ENCODE data around the gene ATR. TPM values are rescaled to one million over a fixed set of nuclear protein-coding genes. Genes with fewer than 3 reads are reported as not detected.

The ATR gene
- total RNA-seq, 4 donors from 2014 or later: 8.9 to 21.9 (median 10.0) TPM

- Histone ChIP-seq H3K4me3 (no peak overlapping the region), H3K27me3 (no peaks in the 10 kb centered on the region), H3K9me3 (no peaks in the 10 kb centered on the region), H3K4me1 (peaks cover under 1 to 11% of the 10 kb centered on the region in 2 donors), H3K27ac (no peak overlapping the region), H3K36me3 (peaks cover 0 to 33% of the 10 kb centered on the region in 2 donors)
- in situ Hi-C loops (cut with MboI; ENCODE audit: low sequenced_read_pairs in 4 of 4) (no loop called here), intact Hi-C loops (cut with DNase I; ENCODE audit: low total_unique reads) (no loop called here)
- DNase-seq: no peak
- ATAC-seq: no peak
- no peak for TF ChIP-seq POLR2A (IDR thresholded peaks at IDR 0.05)
- TF ChIP-seq CTCF (IDR thresholded peaks at IDR 0.05 in 4 of 5, conservative IDR thresholded peaks at IDR 0.05 in 1 of 5): no peak
Observed at GRCh38 chr3:142495103-142495502, 83.4 kb downstream of the ATR start.

- Histone ChIP-seq H3K27ac (no peak overlapping the region), H3K4me3 (no peak overlapping the region), H3K27me3 (no peaks in the 10 kb centered on the region), H3K9me3 (no peaks in the 10 kb centered on the region), H3K4me1 (no peaks in the 10 kb centered on the region), H3K36me3 (peaks cover 0 to 55% of the 10 kb centered on the region in 2 donors)
- intact Hi-C loops (cut with DNase I; ENCODE audit: low total_unique reads) (no loop called here), in situ Hi-C loops (cut with MboI; ENCODE audit: low sequenced_read_pairs in 4 of 4) (no loop called here)
- DNase-seq (no peak), ATAC-seq (no peak)
- TF ChIP-seq CTCF (IDR thresholded peaks at IDR 0.05 in 4 of 5, conservative IDR thresholded peaks at IDR 0.05 in 1 of 5) (no peak), POLR2A (IDR thresholded peaks at IDR 0.05) (no peak)
Observed at GRCh38 chr3:142492184-142492583, 86.3 kb downstream of the ATR start.

GRCh38 chr3:142489572-142490323 lies 88.8 kb downstream of the ATR start:
- Histone ChIP-seq H3K36me3 (peaks cover 0 to 70% of the 10 kb centered on the region in 2 donors), H3K9me3 (no peaks in the 10 kb centered on the region), H3K27ac (no peak overlapping the region), H3K27me3 (no peaks in the 10 kb centered on the region), H3K4me3 (no peak overlapping the region), H3K4me1 (no peaks in the 10 kb centered on the region)
- DNase-seq: no peak
- in situ Hi-C loops (cut with MboI; ENCODE audit: low sequenced_read_pairs in 4 of 4) (no loop called here), intact Hi-C loops (cut with DNase I; ENCODE audit: low total_unique reads) (no loop called here)
- ATAC-seq: no peak
- no peak for TF ChIP-seq CTCF (IDR thresholded peaks at IDR 0.05 in 4 of 5, conservative IDR thresholded peaks at IDR 0.05 in 1 of 5)
- TF ChIP-seq POLR2A (IDR thresholded peaks at IDR 0.05): no peak

GRCh38 chr3:142484912-142485435 lies 93.6 kb downstream of the ATR start:
- H3K36me3 ChIP-seq: peaks cover 0 to 84% of the 10 kb centered on the region in 2 donors
- H3K9me3 ChIP-seq: no peaks in the 10 kb centered on the region
- TF ChIP-seq POLR2A (IDR thresholded peaks at IDR 0.05) (no peak), CTCF (IDR thresholded peaks at IDR 0.05 in 4 of 5, conservative IDR thresholded peaks at IDR 0.05 in 1 of 5) (no peak)
- no peaks in the 10 kb centered on the region for H3K4me1 ChIP-seq
- intact Hi-C loops (cut with DNase I; ENCODE audit: low total_unique reads) (no loop called here), in situ Hi-C loops (cut with MboI; ENCODE audit: low sequenced_read_pairs in 4 of 4) (no loop called here)
- DNase-seq (no peak), ATAC-seq (no peak)
- H3K27me3 ChIP-seq: no peaks in the 10 kb centered on the region
- no peak overlapping the region for H3K4me3 ChIP-seq
- no peak overlapping the region for H3K27ac ChIP-seq
